OCI-LY1 (cell line): ENCODE results near the gene XYLT1.

ENCODE experiments used
- H2AFZ ChIP-seq: fragments of 200-600 bp; sonication (generic), shearing (Covaris generic); 2 replicates; pipeline ENCODE4 v1.6.0; 2014; ENCODE audit warnings: antibody characterized with exemption, mild to moderate bottlenecking, low read length
- H3F3A ChIP-seq: fragments of 200-600 bp; sonication (generic), shearing (Covaris generic); 2 replicates; pipeline ENCODE4 v1.6.0; 2014; ENCODE audit warnings: mild to moderate bottlenecking, antibody characterized with exemption, low read length, moderate library complexity; ENCODE audit not compliant: insufficient read depth
- H3K27ac ChIP-seq: fragments of 200-600 bp; sonication (generic); 2 replicates; pipeline ENCODE4 v1.5.1; 2014; ENCODE audit warnings: low read length, mixed run types, mild to moderate bottlenecking, low read depth; ENCODE audit not compliant: poor library complexity, severe bottlenecking
- H3K27me3 ChIP-seq: fragments of 200-600 bp; sonication (generic); 2 replicates; pipeline ENCODE4 v1.6.0; 2014; ENCODE audit warnings: antibody characterized with exemption, mild to moderate bottlenecking, low read length, moderate library complexity; ENCODE audit not compliant: insufficient read depth
- H3K36me3 ChIP-seq: fragments of 200-600 bp; sonication (generic); 2 replicates; pipeline ENCODE4 v1.6.1; 2014; ENCODE audit warnings: mild to moderate bottlenecking, antibody characterized with exemption, low read length, moderate library complexity, mixed read lengths; ENCODE audit not compliant: insufficient read depth
- H3K4me1 ChIP-seq: fragments of 200-600 bp; sonication (generic); 2 replicates; pipeline ENCODE4 v1.5.1; 2014; ENCODE audit warnings: mild to moderate bottlenecking, low read length, moderate library complexity; ENCODE audit not compliant: insufficient read depth, severe bottlenecking
- H3K4me2 ChIP-seq: fragments of 200-600 bp; sonication (generic), shearing (Covaris generic); 2 replicates; pipeline ENCODE4 v1.6.1; 2014; ENCODE audit warnings: low read length
- H3K4me3 ChIP-seq: fragments of 200-600 bp; sonication (generic); 2 replicates; pipeline ENCODE4 v1.5.1; 2014; ENCODE audit warnings: low read length, low read depth, mild to moderate bottlenecking, mixed read lengths; ENCODE audit not compliant: poor library complexity, severe bottlenecking
- H3K79me2 ChIP-seq: fragments of 200-600 bp; shearing (Covaris generic); 2 replicates; pipeline ENCODE4 v1.6.1; 2016; ENCODE audit warnings: mixed run types, low read length, mixed read lengths; ENCODE audit not compliant: insufficient read depth
- H3K9ac ChIP-seq: fragments of 200-600 bp; sonication (generic), shearing (Covaris generic); 2 replicates; pipeline ENCODE4 v1.6.1; 2014; ENCODE audit warnings: mild to moderate bottlenecking, low read length, mixed read lengths
- H3K9me2 ChIP-seq: fragments of 200-600 bp; sonication (generic), shearing (Covaris generic); 2 replicates; pipeline ENCODE4 v1.6.1; 2014; ENCODE audit warnings: low read depth, mild to moderate bottlenecking, low read length, mixed read lengths
- H3K9me3 ChIP-seq: fragments of 200-600 bp; shearing (Covaris generic); 2 replicates; pipeline ENCODE4 v1.6.1; 2014; ENCODE audit warnings: low read length, mixed read lengths
- H4K20me1 ChIP-seq: fragments of 200-600 bp; sonication (generic), shearing (Covaris generic); 2 replicates; pipeline ENCODE4 v1.6.0; 2016; ENCODE audit warnings: mild to moderate bottlenecking, low read length; ENCODE audit not compliant: insufficient read depth
- CTCF ChIP-seq: fragments of 200-600 bp; sonication (generic), shearing (Covaris generic); IDR thresholded peaks from 2 replicates; pipeline ENCODE4 v1.5.1; 2017; ENCODE audit warnings: mild to moderate bottlenecking, antibody characterized with exemption, low read length, moderate library complexity, mixed read lengths
- EZH2 ChIP-seq: fragments of 200-600 bp; sonication (generic), shearing (Covaris generic); IDR thresholded peaks from 2 replicates; pipeline ENCODE4 v1.8.0; 2017; ENCODE audit warnings: borderline replicate concordance, mixed run types, mild to moderate bottlenecking, antibody characterized with exemption, low read length, moderate library complexity, mixed read lengths

The XYLT1 gene

GRCh38 chr16:17176199-17176598 is 294.6 kb downstream of the XYLT1 start:
- Histone ChIP-seq H3F3A (no peaks in the 10 kb centered on the region), H2AFZ (no peak overlapping the region), H3K9me3 (no peaks in the 10 kb centered on the region), H3K4me2 (no peak overlapping the region), H3K9me2 (no peaks in the 10 kb centered on the region), H3K9ac (no peak overlapping the region), H3K4me3 (no peak overlapping the region), H3K36me3 (peaks cover 36% of the 10 kb centered on the region), H3K79me2 (no peaks in the 10 kb centered on the region), H3K4me1 (no peaks in the 10 kb centered on the region), H3K27me3 (no peaks in the 10 kb centered on the region), H4K20me1 (no peaks in the 10 kb centered on the region), H3K27ac (no peak overlapping the region)
- TF ChIP-seq CTCF (no peak), EZH2 (no peak)

GRCh38 chr16:17173281-17173680 is 297.5 kb downstream of the XYLT1 start:
- no peak for TF ChIP-seq CTCF
- no peak for TF ChIP-seq EZH2
- no peaks in the 10 kb centered on the region for H4K20me1 ChIP-seq
- no peak overlapping the region for H3K27ac ChIP-seq
- H3K27me3 ChIP-seq: no peaks in the 10 kb centered on the region
- no peak overlapping the region for H3K9ac ChIP-seq
- no peaks in the 10 kb centered on the region for H3K4me1 ChIP-seq
- H3K9me2 ChIP-seq: no peaks in the 10 kb centered on the region
- H3K9me3 ChIP-seq: no peaks in the 10 kb centered on the region
- peaks cover 50% of the 10 kb centered on the region for H3K36me3 ChIP-seq
- no peak overlapping the region for H3K4me2 ChIP-seq
- H3K4me3 ChIP-seq: no peak overlapping the region
- H3K79me2 ChIP-seq: no peaks in the 10 kb centered on the region
- no peak overlapping the region for H2AFZ ChIP-seq
- no peaks in the 10 kb centered on the region for H3F3A ChIP-seq

- Histone ChIP-seq H3K4me3 (no peak overlapping the region), H3K27me3 (no peaks in the 10 kb centered on the region), H3K79me2 (no peaks in the 10 kb centered on the region), H3K27ac (no peak overlapping the region), H3K36me3 (peaks cover 63% of the 10 kb centered on the region), H3K9me2 (no peaks in the 10 kb centered on the region), H3K9me3 (no peaks in the 10 kb centered on the region), H4K20me1 (no peaks in the 10 kb centered on the region), H3F3A (no peaks in the 10 kb centered on the region), H3K4me2 (no peak overlapping the region), H2AFZ (no peak overlapping the region), H3K4me1 (no peaks in the 10 kb centered on the region), H3K9ac (no peak overlapping the region)
- no peak for TF ChIP-seq EZH2
- no peak for TF ChIP-seq CTCF
Observed at GRCh38 chr16:17171250-17172143, 299.3 kb downstream of the XYLT1 start.
